Neutrophil (primary cell): ENCODE results near the gene DPYD.
A peak's percentile ranks its signal among the peaks of the same experiment; 100 is the strongest.

ENCODE experiments used
- H3K27ac ChIP-seq: fragments of 200-600 bp; sonication (generic); 2 replicates; pipeline ENCODE4 v1.5.1; 2016; ENCODE audit warnings: mild to moderate bottlenecking, moderate library complexity
- H3K27me3 ChIP-seq: fragments of 200-600 bp; sonication (generic); 2 replicates; pipeline ENCODE4 v1.6.0; 2016; ENCODE audit warnings: mild to moderate bottlenecking
- H3K36me3 ChIP-seq: fragments of 200-600 bp; sonication (generic); 2 replicates; pipeline ENCODE4 v1.5.1; 2017
- H3K4me1 ChIP-seq, 2 experiments: fragments of 200-600 bp in 1 of 2; sonication (generic) in 1 of 2; 1 replicate in 1 of 2; 2 replicates in 1 of 2; pipeline versions ENCODE4 v1.5.1 to v1.6.1; 2013 to 2016; ENCODE audit warnings: low read depth in 1 of 2, low read length in 1 of 2, mild to moderate bottlenecking in 1 of 2, moderate library complexity in 1 of 2; ENCODE audit not compliant: control insufficient read depth in 1 of 2, insufficient read depth in 1 of 2
- H3K4me3 ChIP-seq, 2 experiments: fragments of 200-600 bp in 1 of 2; sonication (generic) in 1 of 2; 1 replicate in 1 of 2; 2 replicates in 1 of 2; pipeline ENCODE4 v1.5.1; 2013 to 2016; ENCODE audit warnings: low read depth in 1 of 2, low read length in 1 of 2, mild to moderate bottlenecking in 1 of 2, moderate library complexity in 1 of 2
- H3K9me3 ChIP-seq: fragments of 200-600 bp; sonication (generic); 2 replicates; pipeline ENCODE4 v1.5.1; 2016
- CTCF ChIP-seq: fragments of 200-600 bp; sonication (generic); IDR thresholded peaks from 2 replicates; pipeline ENCODE4 v1.5.1; 2016; ENCODE audit warnings: antibody characterized with exemption

Gene DPYD

GRCh38 chr1:97905141-97905940 is 15.5 kb downstream of the DPYD start:
- H3K27me3 ChIP-seq: no peaks in the 10 kb centered on the region
- H3K9me3 ChIP-seq: no peaks in the 10 kb centered on the region
- no peak overlapping the region for H3K4me3 ChIP-seq
- H3K4me1 ChIP-seq: peaks cover 81 to 85% of the 10 kb centered on the region in 2 experiments
- peak overlapping the region; percentile 74 for H3K27ac ChIP-seq
- no peaks in the 10 kb centered on the region for H3K36me3 ChIP-seq
- TF ChIP-seq CTCF: no peak

GRCh38 chr1:97904534-97904933 is 16.3 kb downstream of the DPYD start:
- peak overlapping the region; percentile 59 for H3K27ac ChIP-seq

DNA sequence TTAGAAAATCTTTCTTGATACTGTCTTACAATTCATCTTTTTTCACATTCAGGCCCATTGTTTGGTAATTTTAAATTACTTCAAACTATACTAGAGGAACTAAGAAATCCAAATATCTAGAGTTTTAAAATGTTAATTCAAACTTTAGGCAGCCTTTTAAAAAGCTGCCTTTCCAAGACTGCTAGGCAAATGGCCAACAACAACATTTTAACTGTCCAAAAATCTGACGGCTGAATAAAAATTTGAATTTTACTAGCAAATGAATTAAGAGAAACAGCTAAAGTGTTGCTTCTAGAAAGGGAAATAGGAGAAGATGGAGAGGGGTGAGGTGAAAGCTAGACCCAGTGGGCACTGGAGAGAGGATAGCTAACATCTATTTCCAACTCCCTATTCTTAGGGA is 17.2 kb downstream of the DPYD start:
- peaks cover 76 to 77% of the 10 kb centered on the region in 2 experiments for H3K4me1 ChIP-seq
- no peaks in the 10 kb centered on the region for H3K36me3 ChIP-seq
- H3K27ac ChIP-seq: no peak overlapping the region
- H3K4me3 ChIP-seq: peak overlapping the region in 1 of 2 experiments; percentile 16
- no peaks in the 10 kb centered on the region for H3K9me3 ChIP-seq
- H3K27me3 ChIP-seq: no peaks in the 10 kb centered on the region
- TF ChIP-seq CTCF: no peak

More at GRCh38 chr1:97904534-97904933, 16.3 kb downstream of the DPYD start:
- Histone ChIP-seq H3K9me3 (no peaks in the 10 kb centered on the region), H3K4me1 (peaks cover 85 to 86% of the 10 kb centered on the region in 2 experiments), H3K36me3 (no peaks in the 10 kb centered on the region), H3K27me3 (no peaks in the 10 kb centered on the region), H3K4me3 (peak overlapping the region in 1 of 2 experiments; percentile 16)
- no peak for TF ChIP-seq CTCF

- Histone ChIP-seq H3K36me3 (no peaks in the 10 kb centered on the region), H3K27ac (peak overlapping the region; percentile 78), H3K27me3 (no peaks in the 10 kb centered on the region), H3K4me3 (no peak overlapping the region), H3K9me3 (no peaks in the 10 kb centered on the region), H3K4me1 (peaks cover 60 to 61% of the 10 kb centered on the region in 2 experiments)
- TF ChIP-seq CTCF: no peak
Measured at GRCh38 chr1:97902067-97902466, 18.8 kb downstream of the DPYD start.

DNA sequence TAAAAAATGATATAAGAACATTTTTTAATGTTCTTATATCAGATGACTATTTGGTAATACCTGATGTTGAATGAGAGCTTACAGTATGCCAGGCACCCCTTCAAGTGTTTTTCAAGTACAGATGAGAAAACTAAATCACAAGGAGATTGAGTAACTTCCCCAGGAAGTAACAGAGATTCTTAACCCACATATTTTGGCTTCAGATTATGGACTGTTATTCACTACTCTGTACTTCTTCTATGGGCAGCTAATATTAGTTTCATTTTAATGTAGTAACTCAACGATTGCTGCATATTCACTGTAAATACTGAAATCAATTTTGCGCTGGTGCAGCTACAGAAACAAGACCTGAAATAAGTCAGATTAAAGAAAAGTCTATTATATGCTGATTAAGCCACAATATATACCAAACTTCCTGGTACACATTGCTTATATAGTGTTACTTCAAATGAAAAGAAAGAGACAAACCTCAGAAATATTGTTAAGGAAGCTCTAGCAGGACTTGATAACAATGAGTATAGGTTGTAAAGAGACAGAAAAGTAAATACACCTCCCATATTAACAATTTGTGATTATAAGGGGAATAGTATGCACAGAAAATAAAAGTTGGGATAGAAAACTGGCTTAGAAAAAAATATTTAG is 19.7 kb downstream of the DPYD start:
- H3K36me3 ChIP-seq: no peaks in the 10 kb centered on the region
- H3K4me1 ChIP-seq: peaks cover 51 to 52% of the 10 kb centered on the region in 2 experiments
- no peaks in the 10 kb centered on the region for H3K27me3 ChIP-seq
- H3K9me3 ChIP-seq: no peaks in the 10 kb centered on the region
- no peak for TF ChIP-seq CTCF
- H3K4me3 ChIP-seq: peak overlapping the region; percentile 31 to 44
- H3K27ac ChIP-seq: peak overlapping the region; percentile 78
